NCI-H2227 treated with DMSO at 0.1 percent for 48 hours (cell line): Measurements from ENCODE around the gene BICRA.
"Not testable (repeated sequence)": the region's sequence is repeated elsewhere in the genome, so short reads cannot be mapped to it uniquely, and the experiment has no call there.

ENCODE experiments used
- DNase-seq: peaks from one replicate; lab custom pipeline; 2025; lab: John Stamatoyannopoulos, UW

The BICRA gene

GRCh38 chr19:47631681-47632446 lies 22.9 kb downstream of the BICRA start:
- DNase-seq, result no peak

GRCh38 chr19:47633517-47633916 lies 24.6 kb downstream of the BICRA start:
- DNase-seq, result no peak

GRCh38 chr19:47633996-47634395 lies 25.1 kb downstream of the BICRA start:
- DNase-seq, result no peak

- not testable (repeated sequence) for DNase-seq
Measured at GRCh38 chr19:47635152-47635754, 26.3 kb downstream of the BICRA start.

GRCh38 chr19:47637550-47637949 lies 28.6 kb downstream of the BICRA start:
- DNase-seq, result no peak

- no peak for DNase-seq
Measured at GRCh38 chr19:47641891-47642485, 33.1 kb downstream of the BICRA start.

- no peak for DNase-seq
Measured at GRCh38 chr19:47643281-47643680, 34.3 kb downstream of the BICRA start.

- no peak for DNase-seq
Measured at GRCh38 chr19:47644199-47644598, 35.3 kb downstream of the BICRA start.

GRCh38 chr19:47644743-47645482 lies 36.0 kb downstream of the BICRA start:
- DNase-seq, result no peak

GRCh38 chr19:47646924-47647323 lies 38.0 kb downstream of the BICRA start:
- no peak for DNase-seq

GRCh38 chr19:47649588-47649987 lies 40.7 kb downstream of the BICRA start:
- DNase-seq, result no peak

GRCh38 chr19:47650700-47651099 lies 41.8 kb downstream of the BICRA start:
- DNase-seq, result no peak

GRCh38 chr19:47651132-47651531 lies 42.2 kb downstream of the BICRA start:
- no peak for DNase-seq

GRCh38 chr19:47651691-47652090 lies 42.8 kb downstream of the BICRA start:
- DNase-seq, result no peak

- no peak for DNase-seq
Measured at GRCh38 chr19:47652285-47652684, 43.4 kb downstream of the BICRA start.

- no peak for DNase-seq
Measured at GRCh38 chr19:47653856-47654255, 44.9 kb downstream of the BICRA start.

GRCh38 chr19:47657719-47658118 lies 48.8 kb downstream of the BICRA start:
- no peak for DNase-seq

GRCh38 chr19:47658431-47659348 lies 49.8 kb downstream of the BICRA start:
- DNase-seq, result no peak

GRCh38 chr19:47660435-47660832 lies 51.5 kb downstream of the BICRA start:
- no peak for DNase-seq

GRCh38 chr19:47661161-47661560 lies 52.2 kb downstream of the BICRA start:
- no peak for DNase-seq

GRCh38 chr19:47661611-47662010 lies 52.7 kb downstream of the BICRA start:
- no peak for DNase-seq
